ENCODE measurements around the gene CTU2.

GRCh38 chr16:88721815-88722755 is 15.8 kb downstream of the CTU2 start:
- TF ChIP-seq CTCF (IDR thresholded peaks at IDR 0.05; ENCODE audit: poor library complexity) (no peak), EZH2phosphoT487 (IDR thresholded peaks at IDR 0.05; ENCODE audit: low read depth, severe bottlenecking, unreplicated experiment) (no peak), EZH2 (IDR thresholded peaks at IDR 0.05; ENCODE audit: borderline replicate concordance) (no peak)

All from hepatocyte (in vitro differentiated cells).